Upper lobe of left lung (tissue), 6 donors: Measurements from ENCODE around the gene AZU1. TPM values are rescaled to one million over a fixed set of nuclear protein-coding genes. Genes with fewer than 3 reads are reported as not detected.

ENCODE experiments used
- ATAC-seq, 2 donors: fragments of 200-7000 bp; cut with Tn5 transposase; one replicate each; pipeline ENCODE4 v1.9.1; 2022; ENCODE audit warnings: mild to moderate bottlenecking in 2 of 2, moderate library complexity in 2 of 2; ENCODE audit not compliant: low FRiP score in 2 of 2
- DNase-seq, 2 donors: peaks; one replicate each; pipeline ENCODE4 v3.0.0-alpha.2; 2019 to 2020
- H3K27ac ChIP-seq, 4 donors: fragments of 200-600 bp; sonication (generic); one replicate each; pipeline ENCODE4 v1.5.1; 2016 to 2019
- H3K27me3 ChIP-seq, 4 donors: fragments of 200-600 bp; sonication (generic); one replicate each; pipeline ENCODE4 v1.5.1; 2017 to 2019
- H3K36me3 ChIP-seq, 4 donors: fragments of 200-600 bp; sonication (generic); one replicate each; pipeline ENCODE4 v1.5.1; 2016 to 2019
- H3K4me1 ChIP-seq, 4 donors: fragments of 200-600 bp; sonication (generic); one replicate each; pipeline ENCODE4 v1.5.1; 2018 to 2019
- H3K4me3 ChIP-seq, 4 donors: fragments of 200-600 bp; sonication (generic); one replicate each; pipeline ENCODE4 v1.5.1; 2017 to 2019; ENCODE audit warnings: mild to moderate bottlenecking in 2 of 4, moderate library complexity in 1 of 4
- H3K9me3 ChIP-seq, 4 donors: fragments of 200-600 bp; sonication (generic); one replicate each; pipeline ENCODE4 v1.5.1; 2018 to 2019
- EP300 ChIP-seq, 4 donors: sonication (generic); formaldehyde crosslinking; IDR thresholded peaks; one replicate each; pipeline ENCODE4 v1.5.1; 2017; ENCODE audit warnings: antibody characterized with exemption in 4 of 4, control low read depth in 2 of 4
- POLR2A ChIP-seq, 4 donors: fragments of 450-650 bp; IDR thresholded peaks; one replicate each; pipeline ENCODE4 v1.5.1; 2016 to 2017; ENCODE audit warnings: antibody characterized with exemption in 4 of 4, mild to moderate bottlenecking in 2 of 4
- POLR2AphosphoS5 ChIP-seq, 2 donors: sonication (generic); formaldehyde crosslinking; IDR thresholded peaks; one replicate each; pipeline ENCODE4 v1.5.1; 2017; ENCODE audit warnings: antibody characterized with exemption in 2 of 2
- WGBS, 2 donors: methylation state at CpG; one replicate each; pipeline ENCODE4 v1.1.5; 2017 to 2018; 5-methylcytosine and 5-hydroxymethylcytosine counted together
- total RNA-seq, 6 donors: library from RNA; depleted of rRNA in 4 of 6; stranded (reverse); fragments of >200 nt in 4 of 6; gene quantifications; one replicate each; pipeline versions ENCODE4 v1.1.0 to v1.2.1, GENCODE V29; 2016 to 2021
- TF ChIP-seq, protein P1 (sequence below), 6 experiments: fragments of 450-650 bp in 4 of 6; fragments of 200-600 bp in 2 of 6; sonication (generic) in 2 of 6; IDR thresholded peaks; one replicate each; pipeline ENCODE4 v1.5.1; 2016 to 2019; ENCODE audit warnings: antibody characterized with exemption in 6 of 6
- donor health status: DM: no; HTN: no; CAD: no; lungs with moderate emphysema.
- donor health status: DM: no; HTN: yes; CAD: no; lungs with severe emphysema.

Gene AZU1
- total RNA-seq, 6 donors from 2014 or later: 2.0 to 13.6 (median 5.3) TPM

- ATAC-seq (peak in 1 of 2 donors; percentile 26), DNase-seq (no peak)
- no peak overlapping the region for H3K4me3 ChIP-seq
- 47 to 53% methylated on average over 5 to 8 of the region's 8 CpGs for WGBS, 2 donors
- peaks cover 47 to 61% (median 59%) of the 10 kb centered on the region in 4 donors for H3K4me1 ChIP-seq
- TF ChIP-seq POLR2AphosphoS5 (IDR thresholded peaks at IDR 0.05): peak in 1 of 2 donors; percentile 32
- no peak for TF ChIP-seq EP300 (IDR thresholded peaks at IDR 0.05)
- no peaks in the 10 kb centered on the region for H3K9me3 ChIP-seq
- no peaks in the 10 kb centered on the region for H3K36me3 ChIP-seq
- peak overlapping the region; percentile 76 to 88 (median 80) for H3K27ac ChIP-seq
- H3K27me3 ChIP-seq: no peaks in the 10 kb centered on the region
Observed at GRCh38 chr19:791567-792305, 35.9 kb upstream of the AZU1 start.

DNA sequence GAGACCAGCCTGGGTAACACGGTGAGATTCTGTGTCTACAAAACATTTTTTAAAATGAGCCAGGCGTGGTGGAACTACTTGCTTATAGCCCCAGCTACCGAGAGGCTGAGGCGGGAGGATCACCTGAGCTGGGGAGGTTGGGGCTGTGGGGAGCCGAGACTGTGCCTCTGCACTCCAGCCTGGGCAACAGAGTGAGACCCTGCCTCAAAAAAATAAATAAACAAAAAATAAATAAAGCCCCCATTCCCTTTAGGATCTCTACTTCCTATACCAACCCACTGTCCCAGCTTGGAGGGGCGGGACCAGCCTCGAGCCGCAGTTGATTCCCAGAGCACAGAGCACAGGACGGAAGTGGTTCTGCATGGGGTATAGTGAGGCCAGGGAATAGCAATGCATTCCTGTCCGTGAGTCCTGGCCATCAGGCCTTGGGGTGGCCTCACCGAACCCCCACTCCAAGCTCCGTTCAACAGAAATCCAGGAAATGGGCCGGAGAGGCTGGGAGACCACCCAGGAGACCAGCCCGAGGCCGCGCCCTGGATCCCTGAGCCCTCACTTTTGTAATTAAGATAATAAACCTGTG lies 35.2 kb upstream of the AZU1 start:
- H3K36me3 ChIP-seq: no peaks in the 10 kb centered on the region
- WGBS, 2 donors: 60 to 71% methylated on average over 12 to 16 of the region's 16 CpGs
- peaks cover 45 to 61% (median 59%) of the 10 kb centered on the region in 4 donors for H3K4me1 ChIP-seq
- DNase-seq (no peak), ATAC-seq (no peak)
- TF ChIP-seq, protein P1, sequence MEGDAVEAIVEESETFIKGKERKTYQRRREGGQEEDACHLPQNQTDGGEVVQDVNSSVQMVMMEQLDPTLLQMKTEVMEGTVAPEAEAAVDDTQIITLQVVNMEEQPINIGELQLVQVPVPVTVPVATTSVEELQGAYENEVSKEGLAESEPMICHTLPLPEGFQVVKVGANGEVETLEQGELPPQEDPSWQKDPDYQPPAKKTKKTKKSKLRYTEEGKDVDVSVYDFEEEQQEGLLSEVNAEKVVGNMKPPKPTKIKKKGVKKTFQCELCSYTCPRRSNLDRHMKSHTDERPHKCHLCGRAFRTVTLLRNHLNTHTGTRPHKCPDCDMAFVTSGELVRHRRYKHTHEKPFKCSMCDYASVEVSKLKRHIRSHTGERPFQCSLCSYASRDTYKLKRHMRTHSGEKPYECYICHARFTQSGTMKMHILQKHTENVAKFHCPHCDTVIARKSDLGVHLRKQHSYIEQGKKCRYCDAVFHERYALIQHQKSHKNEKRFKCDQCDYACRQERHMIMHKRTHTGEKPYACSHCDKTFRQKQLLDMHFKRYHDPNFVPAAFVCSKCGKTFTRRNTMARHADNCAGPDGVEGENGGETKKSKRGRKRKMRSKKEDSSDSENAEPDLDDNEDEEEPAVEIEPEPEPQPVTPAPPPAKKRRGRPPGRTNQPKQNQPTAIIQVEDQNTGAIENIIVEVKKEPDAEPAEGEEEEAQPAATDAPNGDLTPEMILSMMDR (IDR thresholded peaks at IDR 0.05): no peak
- TF ChIP-seq EP300 (IDR thresholded peaks at IDR 0.05) (no peak), POLR2AphosphoS5 (IDR thresholded peaks at IDR 0.05) (no peak), POLR2A (IDR thresholded peaks at IDR 0.05) (no peak)
- H3K9me3 ChIP-seq: no peaks in the 10 kb centered on the region
- no peak overlapping the region for H3K4me3 ChIP-seq
- peak overlapping the region; percentile 76 to 88 (median 80) for H3K27ac ChIP-seq
- H3K27me3 ChIP-seq: no peaks in the 10 kb centered on the region

GRCh38 chr19:793806-794205 lies 33.8 kb upstream of the AZU1 start:
- ATAC-seq (no peak), DNase-seq (peak in 1 of 2 donors; percentile 61)
- H3K9me3 ChIP-seq: no peaks in the 10 kb centered on the region
- peak overlapping the region in 2 of 4 donors; percentile 32 to 88 for H3K27ac ChIP-seq
- TF ChIP-seq POLR2A (IDR thresholded peaks at IDR 0.05): no peak
- no peak for TF ChIP-seq POLR2AphosphoS5 (IDR thresholded peaks at IDR 0.05)
- TF ChIP-seq, protein P1 (IDR thresholded peaks at IDR 0.05): no peak
- no peak for TF ChIP-seq EP300 (IDR thresholded peaks at IDR 0.05)
- H3K27me3 ChIP-seq: no peaks in the 10 kb centered on the region
- WGBS, 2 donors: 89 to 91% methylated on average over 11 to 12 of the region's 12 CpGs
- peaks cover 36 to 61% (median 57%) of the 10 kb centered on the region in 4 donors for H3K4me1 ChIP-seq
- no peak overlapping the region for H3K4me3 ChIP-seq
- peaks cover 0 to 5% (median 0%) of the 10 kb centered on the region in 4 donors for H3K36me3 ChIP-seq

DNA sequence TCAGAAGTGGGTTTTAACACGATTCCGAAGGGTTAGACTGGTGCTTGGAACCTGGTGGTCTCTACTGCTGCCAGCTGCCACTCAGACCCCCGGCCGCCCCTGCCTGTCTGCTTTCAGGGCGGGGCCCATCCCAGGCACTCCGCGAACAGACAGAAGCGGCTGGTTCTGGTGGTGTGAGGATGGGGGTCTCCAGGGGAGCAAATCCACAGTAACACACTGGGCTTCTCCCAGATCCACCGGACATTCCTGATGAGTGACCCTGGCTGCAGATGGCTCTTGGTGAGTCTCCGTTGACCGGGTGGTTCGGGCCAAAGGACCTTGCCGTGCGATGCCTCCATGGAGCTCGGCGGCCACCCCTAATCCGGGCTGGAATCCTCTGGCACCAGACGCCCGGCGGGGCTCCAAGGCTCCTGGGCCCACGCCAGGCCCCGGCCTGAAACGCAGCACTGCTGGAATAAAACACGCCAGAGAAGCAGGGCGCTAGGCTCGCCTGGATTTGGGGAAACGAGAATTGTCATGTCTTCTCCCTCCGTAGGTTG lies 32.5 kb upstream of the AZU1 start:
- TF ChIP-seq POLR2A (IDR thresholded peaks at IDR 0.05) (no peak), POLR2AphosphoS5 (IDR thresholded peaks at IDR 0.05) (no peak), EP300 (IDR thresholded peaks at IDR 0.05) (no peak)
- TF ChIP-seq, protein P1 (IDR thresholded peaks at IDR 0.05): no peak
- no peaks in the 10 kb centered on the region for H3K9me3 ChIP-seq
- peaks cover 37 to 61% (median 57%) of the 10 kb centered on the region in 4 donors for H3K4me1 ChIP-seq
- peaks cover 0 to 17% (median 5%) of the 10 kb centered on the region in 4 donors for H3K36me3 ChIP-seq
- peak overlapping the region in 3 of 4 donors; percentile 34 to 100 (median 97) for H3K27ac ChIP-seq
- no peak for ATAC-seq
- H3K27me3 ChIP-seq: no peaks in the 10 kb centered on the region
- 77 to 97% methylated on average over 17 to 28 of the region's 28 CpGs for WGBS, 2 donors
- H3K4me3 ChIP-seq: no peak overlapping the region
- DNase-seq: peak in 1 of 2 donors; percentile 90
